H1 (cell line): Measurements from ENCODE around the gene MYO1G. TPM values are rescaled to one million over a fixed set of nuclear protein-coding genes. Genes with fewer than 3 reads are reported as not detected.

Experiments used
- CHD1 ChIP-seq: IDR thresholded peaks from 2 replicates; pipeline ENCODE4 v1.6.1; 2012; ENCODE audit warnings: low read depth, low read length, improper control_type of control experiment
- NRF1 ChIP-seq: IDR thresholded peaks from 2 replicates; pipeline ENCODE4 v1.6.1; 2011; ENCODE audit warnings: mild to moderate bottlenecking, low read depth, low read length, improper control_type of control experiment
- SIN3A ChIP-seq, 2 experiments: IDR thresholded peaks in 1 of 2; conservative IDR thresholded peaks in 1 of 2; 2 replicates each; pipeline ENCODE4 v1.6.1; 2011 to 2012; ENCODE audit warnings: low read length in 2 of 2, improper control_type of control experiment in 1 of 2, low read depth in 1 of 2, mild to moderate bottlenecking in 1 of 2
- TEAD4 ChIP-seq: IDR thresholded peaks from 2 replicates; pipeline ENCODE4 v1.6.1; 2012; ENCODE audit warnings: low read depth, low read length, inconsistent platforms, mixed read lengths
- polyA plus RNA-seq, 7 experiments: library from polyadenylated mRNA; depleted of rRNA in 3 of 7; stranded (reverse) in 5 of 7; unstranded in 2 of 7; fragments of >200 nt in 5 of 7; fragments of 200-250 nt in 2 of 7; gene quantifications; 1 replicate in 5 of 7; 2 replicates in 1 of 7; 4 replicates in 1 of 7; pipeline versions ENCODE4 v1.2.1 to v1.2.3, GENCODE V29; 2011 to 2013; ENCODE audit warnings: missing spikeins in 2 of 7, mixed read lengths in 2 of 7
- total RNA-seq: library from RNA; stranded (reverse); fragmentation: NEBNext Ultra II Directional; extraction: Animal tissue kit (Norgen Biotek cat#: 25700); gene quantifications from 2 replicates; pipeline ENCODE4 v1.2.1, GENCODE V29; 2021

MYO1G gene
- total and polyA plus RNA-seq, 2 of the 8 experiments (the other 6 are each of a cell fraction or from before 2014, with no cell fraction given): 0.08 to 0.19 TPM

DNA sequence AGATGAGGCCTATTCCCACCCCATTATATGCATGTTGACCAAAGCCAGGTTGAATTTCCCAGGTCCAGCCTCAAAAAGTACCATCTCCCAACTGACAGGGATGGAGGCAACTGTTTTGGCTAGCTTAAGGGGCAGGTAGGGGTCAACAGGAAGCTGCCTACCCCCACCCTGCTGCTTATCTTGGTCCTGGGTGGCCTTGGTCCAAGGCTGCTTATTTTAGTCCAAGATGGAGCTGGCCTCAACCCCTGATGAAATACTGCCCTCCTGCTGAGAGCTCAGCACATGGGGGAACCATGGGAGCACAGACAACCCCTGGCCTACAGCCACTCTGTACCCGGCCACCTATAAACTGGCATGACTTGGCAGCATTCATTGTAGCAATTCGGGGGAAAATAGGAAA is 23.1 kb downstream of the MYO1G start (continued):
- TF ChIP-seq TEAD4: no peak
- TF ChIP-seq CHD1: no peak
- TF ChIP-seq SIN3A (conservative IDR thresholded peaks at IDR 0.05 in 1 of 2, IDR thresholded peaks at IDR 0.05 in 1 of 2; ENCODE audit: low read depth in 1 of 2, low read length in 2 of 2): no peak
- TF ChIP-seq NRF1: no peak
